Measurements from ENCODE around the gene BRCC3.

BRCC3 gene

DNA sequence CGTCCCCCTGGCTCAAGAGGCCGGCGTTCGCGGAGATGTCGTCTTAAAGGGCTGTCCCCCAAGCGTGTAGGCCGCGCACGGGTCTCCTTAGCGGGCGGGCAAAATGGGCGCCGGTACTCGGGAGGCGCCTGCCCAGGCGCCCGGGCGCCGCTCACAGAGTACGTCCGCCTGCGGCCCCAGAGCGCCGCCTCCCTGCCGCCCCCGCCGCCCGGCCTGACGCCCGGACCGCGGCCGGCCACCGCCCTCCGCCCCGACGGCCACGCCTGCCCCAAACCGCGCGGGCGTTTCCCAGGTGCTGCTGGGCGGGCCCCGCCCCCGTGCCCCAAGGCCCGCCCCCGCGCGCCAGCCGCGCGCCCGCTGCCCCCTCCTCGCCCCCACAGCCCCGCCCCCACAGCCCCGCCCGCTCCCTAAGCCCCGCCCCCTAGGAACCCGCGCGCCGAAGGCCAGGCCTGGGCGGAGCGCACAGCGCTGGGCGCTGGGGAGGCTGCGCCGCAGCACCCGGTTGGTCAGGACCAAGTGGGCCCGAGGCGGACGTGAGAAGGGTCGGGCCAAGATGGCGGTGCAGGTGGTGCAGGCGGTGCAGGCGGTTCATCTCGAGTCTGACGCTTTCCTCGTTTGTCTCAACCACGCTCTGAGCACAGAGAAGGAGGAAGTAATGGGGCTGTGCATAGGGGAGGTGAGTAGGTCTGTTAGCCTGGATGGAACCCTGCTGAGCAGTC, at the start of gene BRCC3, which contains the start of the genes CMC4 and MTCP1:
Gene BRCC3, plus strand, starts transcription at position 534 of the 719 bp plus-strand sequence. Its CDS starts 20 bp downstream, at position 554.
Gene CMC4, minus strand, starts transcription at position 162 of the 719 bp plus-strand sequence. CDS start 7,113 bp downstream, outside the sequence.
Gene MTCP1, minus strand, starts transcription at position 162 of the 719 bp plus-strand sequence. CDS start 5,126 bp downstream, outside the sequence.
- DNase-seq (ENCODE audit: extremely low read depth, low read depth): peak; percentile 22
- peak within 1 kb of the TSS; percentile 75 for H3K4me3 ChIP-seq (replicated peaks; ENCODE audit: low read depth, low read length)
- TF ChIP-seq, protein P1, sequence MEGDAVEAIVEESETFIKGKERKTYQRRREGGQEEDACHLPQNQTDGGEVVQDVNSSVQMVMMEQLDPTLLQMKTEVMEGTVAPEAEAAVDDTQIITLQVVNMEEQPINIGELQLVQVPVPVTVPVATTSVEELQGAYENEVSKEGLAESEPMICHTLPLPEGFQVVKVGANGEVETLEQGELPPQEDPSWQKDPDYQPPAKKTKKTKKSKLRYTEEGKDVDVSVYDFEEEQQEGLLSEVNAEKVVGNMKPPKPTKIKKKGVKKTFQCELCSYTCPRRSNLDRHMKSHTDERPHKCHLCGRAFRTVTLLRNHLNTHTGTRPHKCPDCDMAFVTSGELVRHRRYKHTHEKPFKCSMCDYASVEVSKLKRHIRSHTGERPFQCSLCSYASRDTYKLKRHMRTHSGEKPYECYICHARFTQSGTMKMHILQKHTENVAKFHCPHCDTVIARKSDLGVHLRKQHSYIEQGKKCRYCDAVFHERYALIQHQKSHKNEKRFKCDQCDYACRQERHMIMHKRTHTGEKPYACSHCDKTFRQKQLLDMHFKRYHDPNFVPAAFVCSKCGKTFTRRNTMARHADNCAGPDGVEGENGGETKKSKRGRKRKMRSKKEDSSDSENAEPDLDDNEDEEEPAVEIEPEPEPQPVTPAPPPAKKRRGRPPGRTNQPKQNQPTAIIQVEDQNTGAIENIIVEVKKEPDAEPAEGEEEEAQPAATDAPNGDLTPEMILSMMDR (IDR thresholded peaks at IDR 0.05; ENCODE audit: low read depth, low read length, missing control alignments): no peak

DNA sequence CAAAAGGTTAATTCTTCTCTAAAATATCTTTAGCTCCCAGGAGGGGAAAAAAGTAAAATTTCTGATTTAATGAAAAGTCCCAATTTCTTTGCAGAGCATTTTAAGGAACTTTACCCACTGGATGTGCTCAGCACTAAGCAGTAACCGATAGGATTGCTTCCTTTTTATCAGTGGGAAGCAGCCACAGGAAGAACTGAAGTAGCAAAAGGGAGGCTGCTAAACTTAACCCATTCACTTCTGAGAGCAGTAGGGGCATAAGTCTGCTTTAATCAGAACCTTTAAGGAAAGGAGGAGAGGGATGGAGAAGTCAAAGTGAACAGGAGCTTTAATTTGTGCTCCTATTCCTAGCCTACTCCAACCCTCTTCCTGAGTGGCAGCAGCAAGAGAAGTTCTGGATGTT, 48.7 kb upstream of the BRCC3 start, which contains the start of gene F8:
Gene F8, minus strand, starts transcription at position 139 of the 400 bp plus-strand sequence. CDS start 171 bp downstream, outside the sequence.
- TF ChIP-seq, protein P1 (IDR thresholded peaks at IDR 0.05; ENCODE audit: low read depth, low read length, missing control alignments): no peak
- DNase-seq (ENCODE audit: extremely low read depth, low read depth): no peak
- H3K4me3 ChIP-seq (replicated peaks; ENCODE audit: low read depth, low read length): no peak within 1 kb of the TSS

DNA sequence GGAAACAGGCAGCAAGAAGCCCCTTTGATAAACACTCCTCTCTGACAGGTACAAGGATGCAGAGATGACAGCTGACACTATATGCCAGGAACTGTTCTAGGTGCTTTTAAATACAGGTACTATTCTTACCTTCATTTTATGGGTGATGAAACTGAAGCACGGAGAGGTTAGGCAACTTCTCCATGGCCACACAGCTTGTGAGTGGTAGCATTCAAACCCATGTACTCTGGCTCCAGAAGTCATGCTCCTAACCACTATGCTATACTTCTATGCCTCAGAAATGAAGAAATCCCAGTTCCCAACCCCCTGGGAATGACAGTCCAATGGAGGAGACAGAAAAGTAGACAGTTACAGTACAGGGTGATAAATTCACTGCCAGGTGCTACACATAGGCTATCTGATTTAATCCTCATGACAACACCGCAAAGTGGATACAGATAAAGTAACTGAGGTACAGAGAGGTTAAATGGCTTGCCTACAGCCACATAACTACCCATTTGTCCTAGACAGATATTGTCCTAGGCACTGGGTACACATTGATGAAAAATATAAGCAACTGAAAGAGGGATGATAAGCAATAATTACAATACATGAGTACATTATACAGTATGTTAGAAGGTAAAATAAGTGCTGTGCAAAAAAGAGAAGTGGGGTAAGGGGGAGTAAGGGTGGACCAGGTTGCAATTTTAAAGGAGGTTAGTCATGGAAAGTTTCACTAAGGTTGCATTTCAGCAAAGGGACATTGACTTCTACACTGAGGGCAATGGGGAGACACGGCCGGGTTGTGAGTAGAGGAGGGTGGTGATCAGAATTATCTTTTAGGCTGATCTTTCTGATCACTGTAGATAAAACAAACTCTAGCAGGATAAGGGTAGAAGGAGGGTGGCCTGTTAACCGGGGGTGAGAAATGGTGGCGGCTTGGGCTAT, 47.1 kb upstream of the BRCC3 start:
- TF ChIP-seq, protein P1 (IDR thresholded peaks at IDR 0.05; ENCODE audit: low read depth, low read length, missing control alignments): no peak
- DNase-seq (ENCODE audit: extremely low read depth, low read depth): no peak
- no peak overlapping the region for H3K4me3 ChIP-seq (replicated peaks; ENCODE audit: low read depth, low read length)

DNA sequence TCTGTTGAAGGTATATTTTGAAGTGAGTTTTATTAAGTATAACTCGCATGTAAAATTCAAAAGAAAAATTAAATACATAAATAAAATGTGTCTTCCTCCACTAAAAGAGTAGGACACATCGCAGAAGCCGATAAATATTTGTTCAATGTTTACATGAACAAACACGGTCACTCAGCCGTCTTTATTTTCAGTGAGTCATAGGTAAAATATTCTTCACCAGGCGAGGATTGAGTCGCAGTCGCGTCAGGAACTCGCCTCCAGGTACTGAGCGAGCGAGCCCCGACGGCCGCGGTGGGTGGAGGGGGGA, 44.9 kb upstream of the BRCC3 start:
- no peak for DNase-seq (ENCODE audit: extremely low read depth, low read depth)
- H3K4me3 ChIP-seq (replicated peaks; ENCODE audit: low read depth, low read length): peak overlapping the region; percentile 57
- TF ChIP-seq, protein P1 (IDR thresholded peaks at IDR 0.05; ENCODE audit: low read depth, low read length, missing control alignments): no peak

DNA sequence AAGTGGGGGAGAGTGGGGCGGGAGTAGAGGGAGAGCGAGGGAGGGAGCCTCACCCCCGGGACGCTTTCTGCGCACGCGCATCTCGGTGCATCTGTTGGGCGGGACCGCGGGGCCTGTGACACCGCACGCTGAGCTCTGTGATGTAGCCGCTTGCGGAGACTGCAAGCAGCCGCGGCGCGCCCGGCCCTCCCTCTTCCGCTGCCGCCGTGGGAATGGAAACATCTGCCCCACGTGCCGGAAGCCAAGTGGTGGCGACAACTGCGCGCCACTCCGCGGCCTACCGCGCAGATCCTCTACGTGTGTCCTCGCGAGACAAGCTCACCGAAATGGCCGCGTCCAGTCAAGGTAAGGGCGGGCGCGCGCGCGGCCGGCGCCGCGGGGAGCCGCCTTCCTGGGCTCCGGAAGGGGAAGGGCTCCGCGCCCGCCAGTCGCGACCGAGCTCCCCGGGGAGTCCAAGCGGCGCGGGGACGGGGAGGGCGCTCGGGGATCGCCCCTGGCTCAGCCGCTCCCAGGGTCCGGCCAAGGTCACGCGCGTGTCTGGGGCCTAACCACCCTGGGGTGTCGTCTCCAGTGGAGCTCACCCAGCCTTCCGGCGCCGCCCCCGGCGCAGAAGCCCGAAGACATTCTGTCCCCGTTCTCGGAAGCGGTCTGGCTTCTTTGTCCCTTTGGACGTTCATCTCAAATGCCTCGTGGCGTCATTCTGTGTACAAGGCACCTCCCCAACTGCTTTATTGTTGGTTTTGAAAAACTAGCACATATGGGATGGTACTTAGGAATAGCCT, 44.4 kb upstream of the BRCC3 start, which contains the start of gene FUNDC2:
Gene FUNDC2, plus strand, starts transcription at position 118 of the 782 bp plus-strand sequence. Its CDS starts 95 bp downstream, at position 213.
- TF ChIP-seq, protein P1 (IDR thresholded peaks at IDR 0.05; ENCODE audit: low read depth, low read length, missing control alignments): no peak
- peak within 1 kb of the TSS; percentile 57 for H3K4me3 ChIP-seq (replicated peaks; ENCODE audit: low read depth, low read length)
- DNase-seq (ENCODE audit: extremely low read depth, low read depth): peak; percentile 50

DNA sequence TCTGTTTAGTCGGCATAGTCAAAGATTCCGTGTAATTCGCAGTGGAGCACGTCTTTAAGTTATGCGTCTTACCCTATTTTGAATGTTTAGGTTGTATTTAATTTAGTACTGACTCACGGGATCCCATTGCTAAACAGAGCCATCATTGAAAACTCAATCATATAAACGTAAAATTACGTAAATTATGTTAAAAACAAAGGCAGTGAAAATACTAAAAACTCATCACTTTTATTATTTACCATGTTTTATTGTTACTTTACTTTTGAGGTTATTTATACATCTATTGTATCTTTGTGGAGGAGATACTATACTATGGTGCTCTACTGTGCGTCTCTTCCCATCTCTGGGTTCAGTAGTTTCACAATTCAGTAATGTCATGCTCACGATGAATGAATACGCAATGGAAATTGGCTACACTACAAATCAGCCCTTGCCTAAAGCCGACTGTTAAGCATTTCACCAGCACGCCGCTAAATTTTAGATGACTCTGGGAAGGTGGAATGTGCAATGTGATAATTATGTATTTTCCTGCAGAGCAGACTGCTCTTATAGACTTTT, 43.7 kb upstream of the BRCC3 start:
- DNase-seq (ENCODE audit: extremely low read depth, low read depth): no peak
- TF ChIP-seq, protein P1 (IDR thresholded peaks at IDR 0.05; ENCODE audit: low read depth, low read length, missing control alignments): no peak
- H3K4me3 ChIP-seq (replicated peaks; ENCODE audit: low read depth, low read length): peak overlapping the region; percentile 57

All from HFF-Myc (cell line).